ENCODE data around the gene FBRSL1.

- TF ChIP-seq EZH2 (IDR thresholded peaks at IDR 0.05; ENCODE audit: insufficient read depth, poor library complexity, severe bottlenecking) = no peak
- TF ChIP-seq EZH2phosphoT487 (IDR thresholded peaks at IDR 0.05; ENCODE audit: insufficient read depth, low read depth) = no peak
Observed at GRCh38 chr12:132507161-132507538, 17.2 kb downstream of the FBRSL1 start.

Measured in GM23248 (cell line).